ENCODE results near the gene KISS1. TPM values are rescaled to one million over a fixed set of nuclear protein-coding genes. Genes with fewer than 3 reads are reported as not detected.

KISS1 gene
- total and polyA plus RNA-seq, 2 donors (not counting 1 experiment from before 2014, with no cell fraction given): 0.17 to 0.52 TPM

DNA sequence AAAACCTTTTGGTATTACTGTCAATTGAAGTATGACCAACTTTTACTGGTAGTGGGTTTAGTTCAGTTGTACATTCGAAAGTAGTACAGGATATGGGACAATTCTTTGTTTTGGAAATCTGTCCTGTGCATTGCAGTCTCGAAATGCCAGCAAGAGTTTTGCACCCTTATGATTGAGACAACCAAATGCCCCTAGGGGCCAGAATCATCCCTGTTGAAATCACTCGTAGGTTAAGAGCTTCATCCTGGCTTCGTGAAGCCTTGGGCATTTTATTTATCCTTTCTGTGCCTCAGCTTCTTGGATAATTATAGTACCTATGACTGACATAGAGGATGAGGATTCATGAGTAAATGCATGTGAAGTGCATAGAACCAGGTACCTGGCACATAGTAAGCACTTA, 19.9 kb upstream of the KISS1 start:
- H3K9ac ChIP-seq (ENCODE audit: insufficient read depth, low read length): no peak overlapping the region
- no peak for TF ChIP-seq CTCF (conservative IDR thresholded peaks at IDR 0.05 in 1 of 2, IDR thresholded peaks at IDR 0.05 in 1 of 2; ENCODE audit: low read depth in 1 of 2, low read length in 2 of 2)
- TF ChIP-seq EZH2 (IDR thresholded peaks at IDR 0.05; ENCODE audit: low read length, missing control alignments): no peak
- no peaks in the 10 kb centered on the region for H3K79me2 ChIP-seq (ENCODE audit: control insufficient read depth, insufficient read depth, low read length)
- H2AFZ ChIP-seq (ENCODE audit: low read length): no peak overlapping the region
- no peak overlapping the region for H3K4me2 ChIP-seq (ENCODE audit: extremely low read depth, insufficient read depth, low read length)
- H3K9me3 ChIP-seq (ENCODE audit: control insufficient read depth, insufficient read depth, low read depth, low read length): no peaks in the 10 kb centered on the region
- no peak overlapping the region for H3K27ac ChIP-seq (ENCODE audit: insufficient read depth, low read length)
- no peaks in the 10 kb centered on the region for H3K36me3 ChIP-seq (ENCODE audit: control insufficient read depth, insufficient read depth, low read length)
- H3K4me3 ChIP-seq (replicated peaks in 1 of 4; ENCODE audit: control extremely low read depth in 1 of 4, insufficient read depth in 1 of 4, low read depth in 3 of 4, low read length in 4 of 4): no peak overlapping the region
- H3K4me1 ChIP-seq (ENCODE audit: control insufficient read depth, extremely low read depth, insufficient read depth, low read length): no peaks in the 10 kb centered on the region
- peaks cover 23% of the 10 kb centered on the region for H3K27me3 ChIP-seq (ENCODE audit: control insufficient read depth, insufficient read depth, low read length)
- no peaks in the 10 kb centered on the region for H4K20me1 ChIP-seq (ENCODE audit: control insufficient read depth, extremely low read depth, insufficient read depth, low read length)
- DNase-seq (ENCODE audit: low read depth in 2 of 2): no peak

- Histone ChIP-seq H2AFZ (ENCODE audit: low read length) (no peak within 1 kb of the TSS), H3K9me3 (ENCODE audit: control insufficient read depth, insufficient read depth, low read depth, low read length) (no peaks in the 10 kb centered on the region), H3K4me3 (replicated peaks in 1 of 4; ENCODE audit: control extremely low read depth in 1 of 4, insufficient read depth in 1 of 4, low read depth in 3 of 4, low read length in 4 of 4) (peak within 1 kb of the TSS in 1 of 4 experiments; percentile 10), H3K79me2 (ENCODE audit: control insufficient read depth, insufficient read depth, low read length) (no peaks in the 10 kb centered on the region), H3K4me1 (ENCODE audit: control insufficient read depth, extremely low read depth, insufficient read depth, low read length) (no peaks in the 10 kb centered on the region), H3K9ac (ENCODE audit: insufficient read depth, low read length) (no peak within 1 kb of the TSS), H3K27ac (ENCODE audit: insufficient read depth, low read length) (no peak within 1 kb of the TSS), H3K27me3 (ENCODE audit: control insufficient read depth, insufficient read depth, low read length) (peaks cover 17% of the 10 kb centered on the region), H3K4me2 (ENCODE audit: extremely low read depth, insufficient read depth, low read length) (peak within 1 kb of the TSS; percentile 33), H4K20me1 (ENCODE audit: control insufficient read depth, extremely low read depth, insufficient read depth, low read length) (no peaks in the 10 kb centered on the region), H3K36me3 (ENCODE audit: control insufficient read depth, insufficient read depth, low read length) (no peaks in the 10 kb centered on the region)
- peak; percentile 79 to 86 for DNase-seq (ENCODE audit: low read depth in 2 of 2)
- TF ChIP-seq CTCF (conservative IDR thresholded peaks at IDR 0.05 in 1 of 2, IDR thresholded peaks at IDR 0.05 in 1 of 2; ENCODE audit: low read depth in 1 of 2, low read length in 2 of 2): peak; percentile 91 to 96
- no peak for TF ChIP-seq EZH2 (IDR thresholded peaks at IDR 0.05; ENCODE audit: low read length, missing control alignments)
These were observed 17.7 kb upstream of the KISS1 start, which contains the start of gene GOLT1A for GRCh38 chr1:204213668-204214662. Gene GOLT1A (minus strand): TSS chr1:204213988. CDS start chr1:204213906, 82 bp downstream.

GRCh38 chr1:204212715-204213114, 16.4 kb upstream of the KISS1 start:
- no peak for TF ChIP-seq EZH2 (IDR thresholded peaks at IDR 0.05; ENCODE audit: low read length, missing control alignments)
- no peak for TF ChIP-seq CTCF (conservative IDR thresholded peaks at IDR 0.05 in 1 of 2, IDR thresholded peaks at IDR 0.05 in 1 of 2; ENCODE audit: low read depth in 1 of 2, low read length in 2 of 2)
- Histone ChIP-seq H3K4me3 (replicated peaks in 1 of 4; ENCODE audit: control extremely low read depth in 1 of 4, insufficient read depth in 1 of 4, low read depth in 3 of 4, low read length in 4 of 4) (no peak overlapping the region), H3K4me1 (ENCODE audit: control insufficient read depth, extremely low read depth, insufficient read depth, low read length) (no peaks in the 10 kb centered on the region), H3K36me3 (ENCODE audit: control insufficient read depth, insufficient read depth, low read length) (no peaks in the 10 kb centered on the region), H3K27ac (ENCODE audit: insufficient read depth, low read length) (no peak overlapping the region), H3K9ac (ENCODE audit: insufficient read depth, low read length) (no peak overlapping the region), H3K4me2 (ENCODE audit: extremely low read depth, insufficient read depth, low read length) (no peak overlapping the region), H4K20me1 (ENCODE audit: control insufficient read depth, extremely low read depth, insufficient read depth, low read length) (no peaks in the 10 kb centered on the region), H3K9me3 (ENCODE audit: control insufficient read depth, insufficient read depth, low read depth, low read length) (no peaks in the 10 kb centered on the region), H3K27me3 (ENCODE audit: control insufficient read depth, insufficient read depth, low read length) (peaks cover 15% of the 10 kb centered on the region), H3K79me2 (ENCODE audit: control insufficient read depth, insufficient read depth, low read length) (no peaks in the 10 kb centered on the region), H2AFZ (ENCODE audit: low read length) (no peak overlapping the region)
- no peak for DNase-seq (ENCODE audit: low read depth in 2 of 2)
